OCI-LY1 (cell line): Measurements from ENCODE around the gene GRIK2.

Source experiments
- H2AFZ ChIP-seq: fragments of 200-600 bp; sonication (generic), shearing (Covaris generic); 2 replicates; pipeline ENCODE4 v1.6.0; 2014; ENCODE audit warnings: antibody characterized with exemption, mild to moderate bottlenecking, low read length
- H3F3A ChIP-seq: fragments of 200-600 bp; sonication (generic), shearing (Covaris generic); 2 replicates; pipeline ENCODE4 v1.6.0; 2014; ENCODE audit warnings: mild to moderate bottlenecking, antibody characterized with exemption, low read length, moderate library complexity; ENCODE audit not compliant: insufficient read depth
- H3K27ac ChIP-seq: fragments of 200-600 bp; sonication (generic); 2 replicates; pipeline ENCODE4 v1.5.1; 2014; ENCODE audit warnings: low read length, mixed run types, mild to moderate bottlenecking, low read depth; ENCODE audit not compliant: poor library complexity, severe bottlenecking
- H3K27me3 ChIP-seq: fragments of 200-600 bp; sonication (generic); 2 replicates; pipeline ENCODE4 v1.6.0; 2014; ENCODE audit warnings: antibody characterized with exemption, mild to moderate bottlenecking, low read length, moderate library complexity; ENCODE audit not compliant: insufficient read depth
- H3K36me3 ChIP-seq: fragments of 200-600 bp; sonication (generic); 2 replicates; pipeline ENCODE4 v1.6.1; 2014; ENCODE audit warnings: mild to moderate bottlenecking, antibody characterized with exemption, low read length, moderate library complexity, mixed read lengths; ENCODE audit not compliant: insufficient read depth
- H3K4me1 ChIP-seq: fragments of 200-600 bp; sonication (generic); 2 replicates; pipeline ENCODE4 v1.5.1; 2014; ENCODE audit warnings: mild to moderate bottlenecking, low read length, moderate library complexity; ENCODE audit not compliant: insufficient read depth, severe bottlenecking
- H3K4me2 ChIP-seq: fragments of 200-600 bp; sonication (generic), shearing (Covaris generic); 2 replicates; pipeline ENCODE4 v1.6.1; 2014; ENCODE audit warnings: low read length
- H3K4me3 ChIP-seq: fragments of 200-600 bp; sonication (generic); 2 replicates; pipeline ENCODE4 v1.5.1; 2014; ENCODE audit warnings: low read length, low read depth, mild to moderate bottlenecking, mixed read lengths; ENCODE audit not compliant: poor library complexity, severe bottlenecking
- H3K79me2 ChIP-seq: fragments of 200-600 bp; shearing (Covaris generic); 2 replicates; pipeline ENCODE4 v1.6.1; 2016; ENCODE audit warnings: mixed run types, low read length, mixed read lengths; ENCODE audit not compliant: insufficient read depth
- H3K9ac ChIP-seq: fragments of 200-600 bp; sonication (generic), shearing (Covaris generic); 2 replicates; pipeline ENCODE4 v1.6.1; 2014; ENCODE audit warnings: mild to moderate bottlenecking, low read length, mixed read lengths
- H3K9me2 ChIP-seq: fragments of 200-600 bp; sonication (generic), shearing (Covaris generic); 2 replicates; pipeline ENCODE4 v1.6.1; 2014; ENCODE audit warnings: low read depth, mild to moderate bottlenecking, low read length, mixed read lengths
- H3K9me3 ChIP-seq: fragments of 200-600 bp; shearing (Covaris generic); 2 replicates; pipeline ENCODE4 v1.6.1; 2014; ENCODE audit warnings: low read length, mixed read lengths
- H4K20me1 ChIP-seq: fragments of 200-600 bp; sonication (generic), shearing (Covaris generic); 2 replicates; pipeline ENCODE4 v1.6.0; 2016; ENCODE audit warnings: mild to moderate bottlenecking, low read length; ENCODE audit not compliant: insufficient read depth
- EZH2 ChIP-seq: fragments of 200-600 bp; sonication (generic), shearing (Covaris generic); IDR thresholded peaks from 2 replicates; pipeline ENCODE4 v1.8.0; 2017; ENCODE audit warnings: borderline replicate concordance, mixed run types, mild to moderate bottlenecking, antibody characterized with exemption, low read length, moderate library complexity, mixed read lengths
- TF ChIP-seq, protein P1 (sequence below): fragments of 200-600 bp; sonication (generic), shearing (Covaris generic); IDR thresholded peaks from 2 replicates; pipeline ENCODE4 v1.5.1; 2017; ENCODE audit warnings: mild to moderate bottlenecking, antibody characterized with exemption, low read length, moderate library complexity, mixed read lengths

Gene GRIK2

DNA sequence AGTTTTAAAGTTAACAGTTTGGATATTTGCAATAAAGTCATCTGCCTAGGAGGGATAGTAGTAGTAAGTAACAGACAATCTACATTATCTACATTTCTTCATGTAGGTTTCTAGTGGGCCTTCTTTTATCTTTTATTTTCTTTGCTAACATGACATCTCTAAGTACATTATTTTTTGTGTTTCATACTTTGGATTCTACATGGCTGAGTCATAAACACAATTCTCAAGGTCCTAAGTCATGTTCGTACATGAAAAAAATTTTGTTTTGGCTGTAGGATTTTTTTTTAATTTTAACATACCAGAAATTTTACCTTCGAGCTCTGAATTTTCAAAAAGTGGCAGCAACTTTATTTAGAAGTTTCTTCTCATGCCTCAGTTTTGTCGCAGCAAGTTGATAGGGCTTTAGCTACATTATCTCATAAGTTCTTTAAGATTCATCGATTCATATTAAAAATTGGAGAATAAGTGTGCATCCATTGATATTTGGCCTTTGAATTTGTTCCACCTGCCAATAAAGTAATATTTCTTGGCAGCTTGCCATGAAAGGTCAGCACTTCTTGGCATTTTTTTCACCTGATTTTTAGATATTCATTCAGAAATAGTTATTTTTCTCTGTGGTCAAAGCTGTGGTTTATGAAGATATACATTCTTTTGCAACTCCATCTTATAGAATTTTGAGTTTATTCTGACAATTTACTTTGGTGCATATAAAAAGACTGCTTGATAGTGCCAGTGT, 146.2 kb downstream of the GRIK2 start:
- H3K36me3 ChIP-seq: no peaks in the 10 kb centered on the region
- H3K9me3 ChIP-seq: no peaks in the 10 kb centered on the region
- no peaks in the 10 kb centered on the region for H3K9me2 ChIP-seq
- H3K4me1 ChIP-seq: no peaks in the 10 kb centered on the region
- H3K4me3 ChIP-seq: no peak overlapping the region
- no peak overlapping the region for H3K27ac ChIP-seq
- no peaks in the 10 kb centered on the region for H3K79me2 ChIP-seq
- H3F3A ChIP-seq: no peaks in the 10 kb centered on the region
- H3K9ac ChIP-seq: no peak overlapping the region
- no peak overlapping the region for H3K4me2 ChIP-seq
- H3K27me3 ChIP-seq: no peaks in the 10 kb centered on the region
- no peaks in the 10 kb centered on the region for H4K20me1 ChIP-seq
- no peak overlapping the region for H2AFZ ChIP-seq
- TF ChIP-seq, protein P1, sequence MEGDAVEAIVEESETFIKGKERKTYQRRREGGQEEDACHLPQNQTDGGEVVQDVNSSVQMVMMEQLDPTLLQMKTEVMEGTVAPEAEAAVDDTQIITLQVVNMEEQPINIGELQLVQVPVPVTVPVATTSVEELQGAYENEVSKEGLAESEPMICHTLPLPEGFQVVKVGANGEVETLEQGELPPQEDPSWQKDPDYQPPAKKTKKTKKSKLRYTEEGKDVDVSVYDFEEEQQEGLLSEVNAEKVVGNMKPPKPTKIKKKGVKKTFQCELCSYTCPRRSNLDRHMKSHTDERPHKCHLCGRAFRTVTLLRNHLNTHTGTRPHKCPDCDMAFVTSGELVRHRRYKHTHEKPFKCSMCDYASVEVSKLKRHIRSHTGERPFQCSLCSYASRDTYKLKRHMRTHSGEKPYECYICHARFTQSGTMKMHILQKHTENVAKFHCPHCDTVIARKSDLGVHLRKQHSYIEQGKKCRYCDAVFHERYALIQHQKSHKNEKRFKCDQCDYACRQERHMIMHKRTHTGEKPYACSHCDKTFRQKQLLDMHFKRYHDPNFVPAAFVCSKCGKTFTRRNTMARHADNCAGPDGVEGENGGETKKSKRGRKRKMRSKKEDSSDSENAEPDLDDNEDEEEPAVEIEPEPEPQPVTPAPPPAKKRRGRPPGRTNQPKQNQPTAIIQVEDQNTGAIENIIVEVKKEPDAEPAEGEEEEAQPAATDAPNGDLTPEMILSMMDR: no peak
- no peak for TF ChIP-seq EZH2

DNA sequence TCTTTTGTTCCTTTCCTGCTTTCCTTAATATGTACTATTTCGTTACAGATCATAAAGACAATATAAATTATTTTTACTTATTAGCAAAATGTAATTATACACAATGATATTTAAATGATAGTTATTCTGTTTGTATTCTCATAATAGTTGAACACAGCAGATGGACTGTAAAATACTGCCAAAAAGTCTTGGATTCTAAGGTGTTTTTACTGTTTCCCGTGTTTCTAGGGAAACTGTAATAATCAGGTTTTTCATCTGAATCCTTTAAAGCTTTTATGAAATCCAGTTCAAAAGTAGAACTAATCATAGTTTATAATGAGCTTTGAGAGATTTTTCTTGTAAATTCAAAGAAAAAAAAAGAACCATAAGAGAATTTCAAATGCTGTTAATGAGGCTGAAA, 148.4 kb downstream of the GRIK2 start:
- H3K27ac ChIP-seq: no peak overlapping the region
- no peaks in the 10 kb centered on the region for H3K4me1 ChIP-seq
- H3K9me2 ChIP-seq: no peaks in the 10 kb centered on the region
- H3K79me2 ChIP-seq: no peaks in the 10 kb centered on the region
- H4K20me1 ChIP-seq: no peaks in the 10 kb centered on the region
- H3K27me3 ChIP-seq: no peaks in the 10 kb centered on the region
- H3K4me3 ChIP-seq: no peak overlapping the region
- H3K36me3 ChIP-seq: no peaks in the 10 kb centered on the region
- no peak overlapping the region for H3K9ac ChIP-seq
- H3K4me2 ChIP-seq: no peak overlapping the region
- H2AFZ ChIP-seq: no peak overlapping the region
- H3F3A ChIP-seq: no peaks in the 10 kb centered on the region
- no peaks in the 10 kb centered on the region for H3K9me3 ChIP-seq
- TF ChIP-seq, protein P1: no peak
- TF ChIP-seq EZH2: no peak

DNA sequence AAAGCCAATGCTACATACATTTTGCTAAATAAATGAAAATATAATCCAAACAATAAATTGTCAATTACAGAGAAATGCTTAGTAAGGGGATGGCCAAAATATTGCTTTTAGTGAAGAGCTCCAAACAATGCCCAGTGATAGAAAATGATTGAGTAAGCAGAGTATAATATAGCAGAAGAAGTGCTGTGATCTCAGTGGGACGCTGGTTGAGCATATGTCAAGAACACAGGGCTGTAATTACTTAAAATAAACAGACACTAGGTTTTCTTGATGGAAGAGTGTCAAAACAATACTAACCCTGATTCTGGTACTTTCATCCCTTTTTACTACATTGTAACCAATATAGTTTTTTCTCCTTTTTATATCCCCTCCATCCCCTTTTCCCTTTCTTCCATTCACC, 150.3 kb downstream of the GRIK2 start:
- Histone ChIP-seq H3K4me2 (no peak overlapping the region), H3K79me2 (no peaks in the 10 kb centered on the region), H3K27me3 (no peaks in the 10 kb centered on the region), H3K4me3 (no peak overlapping the region), H3K4me1 (no peaks in the 10 kb centered on the region), H4K20me1 (no peaks in the 10 kb centered on the region), H3K9me3 (no peaks in the 10 kb centered on the region), H2AFZ (no peak overlapping the region), H3K9ac (no peak overlapping the region), H3K27ac (no peak overlapping the region), H3F3A (no peaks in the 10 kb centered on the region), H3K36me3 (no peaks in the 10 kb centered on the region), H3K9me2 (no peaks in the 10 kb centered on the region)
- TF ChIP-seq, protein P1: no peak
- no peak for TF ChIP-seq EZH2
